GF-D8 (cell line): ENCODE measurements around the gene FDXR.

Experiments
- DNase-seq: peaks from one replicate; lab custom pipeline; 2025; lab: John Stamatoyannopoulos, UW

FDXR gene

GRCh38 chr17:74898376-74898946, 25.7 kb upstream of the FDXR start:
- DNase-seq = no peak

DNA sequence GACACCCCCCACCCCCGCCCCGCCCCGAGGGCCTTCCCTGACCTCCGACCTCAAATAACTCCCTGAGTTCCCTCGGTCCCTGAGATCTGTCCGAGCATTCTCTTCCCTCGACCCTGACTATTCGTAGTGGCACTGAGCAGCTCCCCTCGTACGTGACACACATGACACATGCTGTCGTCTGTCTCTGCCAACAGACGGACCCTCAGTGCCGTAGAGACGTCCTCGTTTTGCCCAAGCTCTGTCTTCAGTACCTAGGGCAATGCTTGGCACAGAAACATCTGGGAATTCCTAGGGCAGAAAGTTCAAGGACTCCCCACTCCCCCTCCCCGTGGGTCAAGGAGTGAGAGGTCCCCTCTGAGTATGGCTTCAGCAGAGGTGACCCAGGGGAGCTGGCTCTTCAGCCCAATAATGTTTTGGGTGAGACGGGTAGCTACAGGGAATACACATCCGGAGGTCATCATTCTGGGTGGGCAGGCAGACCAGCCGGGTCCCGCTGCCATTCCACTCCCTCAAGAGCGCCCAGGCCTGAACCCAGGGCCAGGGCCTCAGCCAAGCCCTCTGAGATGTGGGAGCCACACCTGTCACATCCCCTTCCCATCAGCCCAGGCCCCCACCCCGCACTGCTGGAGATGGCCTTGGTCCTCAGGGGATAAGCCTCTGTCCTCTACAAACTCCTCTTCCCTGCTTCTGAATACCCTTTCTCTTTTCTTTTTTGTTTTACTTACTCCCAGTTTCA, 21.3 kb upstream of the FDXR start:
- DNase-seq = no peak

GRCh38 chr17:74892974-74893911, 20.4 kb upstream of the FDXR start, which contains the start of gene FADS6:
FADS6 (minus strand) TSS chr17:74893633; CDS start chr17:74893595, 38 bp downstream.
- no peak for DNase-seq

- DNase-seq = no peak
Observed at GRCh38 chr17:74892013-74892841, 19.4 kb upstream of the FDXR start.

DNA sequence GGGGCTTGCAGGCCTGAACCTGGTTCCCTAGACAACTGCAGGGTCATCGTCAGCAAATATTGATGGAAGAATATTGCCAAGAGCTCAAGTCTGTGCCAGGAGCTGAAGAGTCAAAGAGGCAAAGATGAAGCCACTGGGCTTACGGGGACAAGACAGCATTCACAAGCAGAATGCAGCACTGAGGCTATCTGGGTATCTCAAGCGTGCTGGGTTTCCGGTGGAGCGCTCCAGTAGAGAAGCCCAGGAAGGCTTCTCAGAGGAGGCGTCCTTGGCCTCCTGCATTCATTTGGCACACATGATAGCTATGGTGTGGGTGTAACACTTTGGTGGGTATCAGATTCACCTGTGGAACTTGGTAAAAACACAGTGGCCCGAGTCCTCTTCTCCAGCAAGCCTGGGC, 17.8 kb upstream of the FDXR start:
- no peak for DNase-seq

GRCh38 chr17:74888469-74888868, 15.7 kb upstream of the FDXR start:
- no peak for DNase-seq

GRCh38 chr17:74883241-74883745, 10.5 kb upstream of the FDXR start:
- DNase-seq = no peak

DNA sequence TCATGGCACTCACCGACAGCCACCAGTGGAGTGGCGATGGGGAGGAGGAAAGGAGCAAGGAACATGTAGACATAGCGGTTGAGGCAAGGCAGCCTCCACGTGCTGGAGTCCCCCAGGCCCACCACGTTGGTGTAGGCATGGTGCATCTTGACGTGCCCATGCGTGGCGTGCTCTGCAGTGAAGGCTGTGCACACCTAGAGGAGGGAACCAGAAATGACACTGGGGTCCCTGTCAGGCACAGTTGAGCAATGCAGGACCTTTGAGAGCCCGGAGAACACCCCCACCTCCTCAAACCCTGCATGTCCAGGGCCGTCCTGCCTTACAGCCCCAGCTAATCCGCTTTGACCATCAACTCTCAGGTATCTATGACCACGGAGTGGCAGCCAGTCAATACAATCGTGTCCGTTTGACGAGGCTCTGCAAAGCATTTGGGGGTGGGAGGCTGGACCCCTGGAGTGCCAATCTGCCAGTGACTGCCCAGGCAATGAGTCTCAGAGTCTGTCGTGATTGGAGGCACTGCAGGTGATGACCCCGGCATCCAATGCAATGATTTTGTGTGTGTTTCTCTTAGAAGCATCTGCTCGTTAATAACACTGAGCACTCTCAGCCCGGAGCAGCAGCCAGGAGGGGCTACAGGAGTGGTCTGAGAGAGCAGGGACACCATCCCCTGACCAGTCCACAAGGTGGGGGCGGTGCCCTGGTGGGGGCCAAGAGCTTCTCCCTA, 9.9 kb upstream of the FDXR start:
- DNase-seq = no peak

DNA sequence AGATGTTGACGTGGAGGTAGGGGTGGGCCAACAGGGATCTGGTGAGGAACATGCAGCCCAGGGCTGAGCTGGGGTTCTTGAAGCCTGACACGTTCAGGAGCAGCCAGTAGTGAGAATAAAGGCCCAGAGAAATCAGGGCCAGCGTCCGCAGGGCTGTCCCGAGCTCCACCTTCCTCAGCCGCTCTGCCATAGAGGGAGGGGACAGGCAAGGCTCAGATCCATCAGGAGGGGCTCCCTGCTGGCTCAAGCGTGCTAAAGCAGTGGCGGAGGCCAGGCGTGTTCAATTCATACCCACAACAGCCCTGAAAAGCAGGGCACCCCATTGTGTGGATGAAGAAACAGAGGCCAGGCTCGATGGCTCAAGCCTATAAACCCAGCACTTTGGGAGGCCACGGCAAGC, 8.3 kb upstream of the FDXR start:
- DNase-seq = no peak

GRCh38 chr17:74879308-74879707, 6.5 kb upstream of the FDXR start:
- no peak for DNase-seq

- DNase-seq = no peak
Observed at GRCh38 chr17:74878658-74879057, 5.9 kb upstream of the FDXR start.

- DNase-seq = no peak
Observed at GRCh38 chr17:74877592-74878548, 5.1 kb upstream of the FDXR start.

GRCh38 chr17:74875977-74876593, 3.3 kb upstream of the FDXR start:
- no peak for DNase-seq

DNA sequence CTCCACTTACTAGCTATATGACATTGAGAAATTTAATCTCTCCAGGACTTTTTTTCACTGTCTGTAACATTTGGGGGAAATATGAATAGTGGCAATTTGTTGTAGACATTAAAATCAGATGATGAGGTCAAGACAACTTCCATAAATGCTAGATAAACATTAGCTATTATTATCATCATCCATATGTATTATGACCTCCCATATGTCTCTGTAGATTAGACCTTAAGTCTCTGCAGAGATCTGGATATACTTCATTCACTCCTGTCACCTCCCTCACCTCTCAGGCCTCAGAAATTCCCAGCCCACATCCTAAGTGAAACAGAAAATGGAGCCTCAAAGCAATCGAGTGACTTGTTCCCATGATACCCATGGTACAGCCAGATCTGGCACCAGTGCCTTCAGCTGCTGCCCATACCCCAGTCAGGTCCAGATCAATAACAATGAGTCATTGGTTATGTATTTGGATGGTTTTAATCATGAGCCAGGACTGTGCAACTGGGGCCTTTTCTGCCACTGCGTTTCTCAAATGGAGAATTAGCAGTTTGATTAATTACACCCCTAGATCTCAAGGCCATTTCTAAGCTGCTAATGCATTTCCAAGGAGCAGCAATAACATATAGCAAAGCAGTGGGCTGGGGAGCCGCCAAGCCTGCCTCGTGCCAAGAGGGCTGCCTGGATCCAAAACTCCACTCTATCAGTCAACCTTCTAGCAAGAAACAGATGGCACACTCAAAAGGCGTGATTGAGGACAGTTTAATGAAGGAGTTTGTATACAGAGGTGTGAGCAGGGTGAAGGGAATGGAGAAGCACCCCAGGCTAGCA, 2.6 kb upstream of the FDXR start:
- no peak for DNase-seq

DNA sequence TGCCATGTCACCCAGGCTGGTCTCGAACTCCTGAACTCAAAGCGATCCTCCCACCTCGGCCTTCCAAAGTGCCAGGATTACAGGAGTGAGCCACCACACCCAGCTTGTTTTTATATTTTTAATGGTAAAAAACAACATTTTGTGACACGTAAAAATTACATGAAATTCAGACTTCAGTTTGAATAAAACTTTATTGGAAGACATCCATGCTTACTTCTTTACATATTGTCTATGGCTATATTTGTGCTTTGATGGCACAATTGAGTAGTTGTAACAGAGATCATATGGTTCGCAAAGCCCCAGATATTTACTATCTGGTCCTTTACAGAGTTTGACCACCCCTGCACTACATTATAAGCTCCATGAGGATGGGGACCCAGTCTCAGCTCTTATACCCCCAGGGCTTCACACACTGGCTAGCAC, 1.8 kb upstream of the FDXR start:
- DNase-seq = no peak

GRCh38 chr17:74873874-74874614, 1.2 kb upstream of the FDXR start:
- DNase-seq = no peak

- DNase-seq = peak; percentile 99
Observed at GRCh38 chr17:74873037-74873873, 461 bp upstream of the FDXR start.
